Bronchial epithelial cell (primary cell): ENCODE data around the gene GRIK1. TPM values are rescaled to one million over a fixed set of nuclear protein-coding genes. Genes with fewer than 3 reads are reported as not detected.

Experiments used
- DNase-seq: peaks from one replicate; pipeline ENCODE4 v3.0.0-alpha.2; 2010; ENCODE audit warnings: low read depth
- FAIRE-seq: peaks from 2 replicates; lab custom pipeline; 2011; peaks lifted over from hg19 to GRCh38; lab: Jason Lieb, UNC
- H3K27me3 ChIP-seq: 2 replicates; pipeline ENCODE4 v1.5.1; 2011; ENCODE audit warnings: low read length; ENCODE audit not compliant: control insufficient read depth, insufficient read depth
- H3K36me3 ChIP-seq: 2 replicates; pipeline ENCODE4 v1.5.1; 2011; ENCODE audit warnings: low read length; ENCODE audit not compliant: control insufficient read depth, insufficient read depth
- H3K4me3 ChIP-seq: 2 replicates; pipeline ENCODE4 v1.5.1; 2011; ENCODE audit warnings: mild to moderate bottlenecking, low read depth, low read length, control low read depth
- total RNA-seq: library from RNA; depleted of rRNA; stranded (reverse); fragments of >200 nt; gene quantifications from 2 replicates; pipeline ENCODE4 v1.2.1, GENCODE V29; 2014
- TF ChIP-seq, protein P1 (sequence below): IDR thresholded peaks from 2 replicates; pipeline ENCODE4 v1.5.1; 2011; ENCODE audit warnings: mild to moderate bottlenecking, moderate library complexity, low read length, control low read depth, inconsistent platforms; ENCODE audit not compliant: insufficient read depth, severe bottlenecking

The GRIK1 gene
- total RNA-seq, 1 donor from 2014 or later = not detected

DNA sequence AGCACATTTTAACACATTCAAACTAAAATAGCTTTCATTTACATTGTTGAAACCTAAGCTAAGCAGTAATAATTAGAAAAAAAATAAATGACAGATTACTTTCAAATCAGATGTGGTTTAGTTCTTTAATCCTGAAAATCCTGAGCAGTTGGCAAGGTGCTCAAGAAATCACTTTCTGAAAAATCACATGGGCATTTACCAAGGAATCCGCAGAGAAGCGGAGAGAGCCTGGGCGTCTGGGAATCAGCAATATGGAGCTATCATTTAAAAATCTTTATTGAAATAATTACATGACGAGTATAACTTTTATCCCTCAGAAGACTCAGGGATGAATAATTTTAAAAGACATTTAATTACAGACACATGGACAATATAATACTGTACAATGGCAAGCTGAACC lies 30.2 kb downstream of the GRIK1 start:
- Histone ChIP-seq H3K4me3 (no peak overlapping the region), H3K36me3 (no peaks in the 10 kb centered on the region), H3K27me3 (no peaks in the 10 kb centered on the region)
- no peak for DNase-seq
- TF ChIP-seq, protein P1, sequence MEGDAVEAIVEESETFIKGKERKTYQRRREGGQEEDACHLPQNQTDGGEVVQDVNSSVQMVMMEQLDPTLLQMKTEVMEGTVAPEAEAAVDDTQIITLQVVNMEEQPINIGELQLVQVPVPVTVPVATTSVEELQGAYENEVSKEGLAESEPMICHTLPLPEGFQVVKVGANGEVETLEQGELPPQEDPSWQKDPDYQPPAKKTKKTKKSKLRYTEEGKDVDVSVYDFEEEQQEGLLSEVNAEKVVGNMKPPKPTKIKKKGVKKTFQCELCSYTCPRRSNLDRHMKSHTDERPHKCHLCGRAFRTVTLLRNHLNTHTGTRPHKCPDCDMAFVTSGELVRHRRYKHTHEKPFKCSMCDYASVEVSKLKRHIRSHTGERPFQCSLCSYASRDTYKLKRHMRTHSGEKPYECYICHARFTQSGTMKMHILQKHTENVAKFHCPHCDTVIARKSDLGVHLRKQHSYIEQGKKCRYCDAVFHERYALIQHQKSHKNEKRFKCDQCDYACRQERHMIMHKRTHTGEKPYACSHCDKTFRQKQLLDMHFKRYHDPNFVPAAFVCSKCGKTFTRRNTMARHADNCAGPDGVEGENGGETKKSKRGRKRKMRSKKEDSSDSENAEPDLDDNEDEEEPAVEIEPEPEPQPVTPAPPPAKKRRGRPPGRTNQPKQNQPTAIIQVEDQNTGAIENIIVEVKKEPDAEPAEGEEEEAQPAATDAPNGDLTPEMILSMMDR = no peak
- FAIRE-seq = no peak

DNA sequence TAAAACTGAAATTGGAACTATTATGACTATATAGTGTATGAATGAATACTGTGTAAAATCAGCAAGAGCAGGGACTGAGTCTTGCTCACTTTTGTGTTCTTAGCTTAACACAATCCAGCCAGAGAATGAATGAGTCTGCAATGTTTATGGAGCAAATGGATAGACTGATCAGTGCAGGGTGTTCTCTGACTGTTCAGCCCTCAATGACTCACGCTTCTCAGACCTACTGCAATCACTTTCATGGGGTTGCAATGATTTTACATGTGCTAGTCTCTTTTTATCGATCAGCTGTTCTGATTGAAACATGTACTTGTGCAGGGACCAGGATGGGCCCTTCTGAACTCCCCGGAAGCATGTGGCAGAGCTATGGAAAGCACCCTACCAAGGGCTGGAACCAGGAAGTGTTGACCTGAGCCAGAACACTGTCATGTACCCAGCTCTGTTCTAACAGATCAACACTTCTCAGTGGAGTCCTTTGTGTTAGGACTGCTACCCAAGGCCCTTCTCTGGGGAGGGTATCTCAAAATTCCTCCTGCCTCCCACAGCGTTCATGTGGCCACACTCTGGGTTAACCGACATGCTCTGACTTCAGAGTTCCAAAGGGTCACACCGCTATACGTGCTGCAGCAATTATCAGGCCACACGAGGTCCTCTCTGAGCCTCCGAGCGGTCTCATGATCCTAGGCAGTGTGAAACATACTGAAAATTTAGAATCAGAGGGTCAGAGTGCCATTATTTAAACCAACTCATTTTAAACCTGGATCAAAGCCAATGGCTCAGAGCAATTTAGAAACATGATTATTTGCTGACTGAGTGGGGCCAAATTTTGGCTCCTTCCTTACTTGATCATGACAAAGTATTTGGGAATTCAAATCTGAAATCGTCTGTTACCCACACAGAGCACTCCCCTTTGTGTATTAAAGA lies 35.2 kb downstream of the GRIK1 start:
- FAIRE-seq = peak; percentile 70
- TF ChIP-seq, protein P1 = no peak
- H3K4me3 ChIP-seq = no peak overlapping the region
- no peaks in the 10 kb centered on the region for H3K27me3 ChIP-seq
- peak; percentile 68 for DNase-seq
- H3K36me3 ChIP-seq = no peaks in the 10 kb centered on the region

DNA sequence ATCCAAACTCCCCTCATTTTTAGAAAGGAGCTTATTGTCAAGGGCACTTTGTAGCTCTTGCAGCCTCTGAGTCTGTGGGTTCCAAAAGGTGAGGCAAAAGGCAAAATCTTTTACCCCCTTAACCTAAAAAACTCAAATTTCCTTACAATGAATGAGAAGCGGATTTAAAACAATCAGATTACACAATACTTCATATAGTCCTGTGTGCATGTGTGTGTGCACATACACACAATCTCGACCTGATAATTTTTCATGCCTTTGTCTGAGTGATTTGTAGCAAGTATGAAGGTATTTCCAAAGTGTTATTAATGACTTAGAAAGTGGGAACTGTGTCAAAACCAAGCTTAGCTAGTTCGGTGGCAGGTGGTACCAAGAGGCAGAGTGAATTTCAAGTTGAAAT lies 42.9 kb downstream of the GRIK1 start:
- H3K27me3 ChIP-seq = no peaks in the 10 kb centered on the region
- no peak overlapping the region for H3K4me3 ChIP-seq
- DNase-seq (no peak), FAIRE-seq (no peak)
- H3K36me3 ChIP-seq = no peaks in the 10 kb centered on the region
- TF ChIP-seq, protein P1 = no peak

DNA sequence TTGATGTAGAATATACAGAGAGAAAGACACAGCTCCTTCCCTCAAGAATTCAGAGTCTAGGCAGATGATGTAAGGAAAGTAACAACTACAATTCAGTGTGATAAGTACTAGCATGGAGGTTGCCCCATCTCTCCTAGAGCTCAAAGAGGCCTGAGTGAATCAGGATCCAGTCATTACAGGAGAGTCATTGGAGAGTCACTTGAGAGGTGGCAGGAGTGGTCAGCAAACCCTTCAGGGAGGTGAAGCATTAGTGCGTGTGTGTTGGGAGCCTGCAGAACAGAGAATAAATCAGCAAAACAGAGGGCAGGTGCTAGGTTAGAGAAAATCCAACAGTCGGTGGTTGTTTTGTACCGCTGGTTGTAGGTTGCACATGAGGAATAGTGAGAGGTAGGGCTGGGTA lies 46.1 kb downstream of the GRIK1 start:
- no peak for FAIRE-seq
- Histone ChIP-seq H3K36me3 (no peaks in the 10 kb centered on the region), H3K27me3 (no peaks in the 10 kb centered on the region), H3K4me3 (no peak overlapping the region)
- TF ChIP-seq, protein P1 = no peak
- peak; percentile 67 for DNase-seq

DNA sequence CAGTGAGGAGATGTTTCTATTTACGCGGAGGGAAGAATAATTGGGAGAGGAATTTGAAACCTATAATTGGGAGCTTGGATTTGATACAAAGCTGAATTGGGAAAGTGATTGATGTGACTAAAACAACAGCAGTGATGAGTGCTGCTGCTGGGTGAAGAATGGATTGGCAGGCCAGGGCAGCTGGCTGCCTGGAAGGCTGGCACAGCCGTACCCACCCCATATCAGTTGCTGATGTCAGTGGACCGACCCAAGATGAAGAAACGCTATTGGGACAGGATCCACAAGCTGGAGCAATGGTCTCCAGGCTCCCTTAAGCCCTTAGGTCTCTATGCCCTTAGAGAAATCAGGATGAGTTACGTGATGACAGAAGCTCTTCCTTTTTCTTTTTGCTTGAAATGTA lies 47.4 kb downstream of the GRIK1 start:
- Histone ChIP-seq H3K36me3 (no peaks in the 10 kb centered on the region), H3K4me3 (no peak overlapping the region), H3K27me3 (no peaks in the 10 kb centered on the region)
- FAIRE-seq (peak; percentile 50), DNase-seq (no peak)
- TF ChIP-seq, protein P1 = no peak
